ENCODE data around the gene MICALL2.

- TF ChIP-seq NR3C1 (CRISPR knock-in tag; conservative IDR thresholded peaks at IDR 0.05; ENCODE audit: low read depth) (no peak), ZNF396 (CRISPR knock-in tag; IDR thresholded peaks at IDR 0.05; ENCODE audit: borderline replicate concordance) (no peak), RELA (CRISPR knock-in tag; IDR thresholded peaks at IDR 0.05; ENCODE audit: borderline replicate concordance) (no peak), SP1 (CRISPR knock-in tag; conservative IDR thresholded peaks at IDR 0.05) (no peak), JAZF1 (CRISPR knock-in tag; IDR thresholded peaks at IDR 0.05) (no peak), CTCF (IDR thresholded peaks at IDR 0.05) (no peak), ZNF317 (CRISPR knock-in tag; IDR thresholded peaks at IDR 0.05; ENCODE audit: borderline replicate concordance, low read depth) (no peak), ZNF219 (CRISPR knock-in tag; IDR thresholded peaks at IDR 0.05; ENCODE audit: borderline replicate concordance) (no peak)
Observed at GRCh38 chr7:1495564-1496242, 36.4 kb upstream of the MICALL2 start.
